ENCODE results near the gene RNF20.

DNA sequence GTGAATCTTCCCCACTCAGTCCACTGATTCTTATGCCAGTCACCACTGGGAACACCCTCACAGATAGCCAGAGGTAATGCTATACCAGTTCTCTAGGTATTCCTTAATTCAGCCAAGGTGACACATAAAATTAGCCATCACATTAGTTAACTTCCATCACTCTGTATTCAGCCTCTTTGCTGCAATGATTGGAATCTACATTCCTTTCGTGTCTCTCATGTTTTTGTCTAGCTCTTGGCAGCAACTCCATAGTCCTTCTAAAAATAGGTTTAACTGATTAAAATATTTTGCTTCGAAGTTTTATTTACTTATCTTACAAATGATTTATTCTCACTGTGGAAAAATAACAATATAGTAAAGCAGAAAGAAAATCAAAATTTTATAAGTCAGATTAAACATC, 19.6 kb upstream of the RNF20 start:
- TF ChIP-seq ZFX (IDR thresholded peaks at IDR 0.05) (no peak), POLR2A (IDR thresholded peaks at IDR 0.05; ENCODE audit: borderline replicate concordance, extremely low read depth, insufficient read depth, insufficient read length) (no peak), POLR2AphosphoS5 (IDR thresholded peaks at IDR 0.05; ENCODE audit: low read depth, low read length) (no peak), SIN3A (IDR thresholded peaks at IDR 0.05; ENCODE audit: low read depth) (no peak), CTCF (IDR thresholded peaks at IDR 0.05 in 2 of 3, conservative IDR thresholded peaks at IDR 0.05 in 1 of 3; ENCODE audit: borderline replicate concordance in 1 of 3, insufficient read depth in 1 of 3, low read depth in 2 of 3, low read length in 2 of 3) (no peak), FOSL1 (IDR thresholded peaks at IDR 0.05; ENCODE audit: low read depth) (no peak), EZH2 (IDR thresholded peaks at IDR 0.05) (no peak), YY1 (IDR thresholded peaks at IDR 0.05; ENCODE audit: extremely low read depth, insufficient replicate concordance, low read depth, low read length) (no peak)
